ENCODE results near the gene TJP1. TPM values are rescaled to one million over a fixed set of nuclear protein-coding genes. Genes with fewer than 3 reads are reported as not detected.
"Not testable (repeated sequence)": the region's sequence is repeated elsewhere in the genome, so short reads cannot be mapped to it uniquely, and the experiment has no call there.

The TJP1 gene
- polyA plus RNA-seq, 12 donors = 35.9 to 121 (median 49.2) TPM

DNA sequence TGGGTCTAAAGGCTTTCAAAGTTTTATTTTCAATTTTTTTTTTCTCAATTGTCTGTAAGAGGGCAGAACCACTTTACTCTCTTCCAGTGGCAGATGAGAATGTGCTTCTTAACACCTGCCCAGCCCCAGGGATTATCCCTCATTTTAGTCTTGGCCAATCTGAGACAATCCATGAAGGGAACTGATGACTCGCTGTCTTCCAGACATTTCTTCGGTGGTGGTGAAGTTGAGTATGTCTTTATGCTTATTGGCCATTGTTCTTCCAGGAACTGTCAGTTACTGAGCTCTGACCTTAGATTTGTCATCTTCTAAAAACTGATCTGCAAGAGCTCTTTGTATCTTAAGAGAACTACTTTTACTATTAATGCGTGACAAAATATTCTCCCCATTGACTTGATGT lies 139.5 kb downstream of the TJP1 start:
- DNase-seq = no peak

DNA sequence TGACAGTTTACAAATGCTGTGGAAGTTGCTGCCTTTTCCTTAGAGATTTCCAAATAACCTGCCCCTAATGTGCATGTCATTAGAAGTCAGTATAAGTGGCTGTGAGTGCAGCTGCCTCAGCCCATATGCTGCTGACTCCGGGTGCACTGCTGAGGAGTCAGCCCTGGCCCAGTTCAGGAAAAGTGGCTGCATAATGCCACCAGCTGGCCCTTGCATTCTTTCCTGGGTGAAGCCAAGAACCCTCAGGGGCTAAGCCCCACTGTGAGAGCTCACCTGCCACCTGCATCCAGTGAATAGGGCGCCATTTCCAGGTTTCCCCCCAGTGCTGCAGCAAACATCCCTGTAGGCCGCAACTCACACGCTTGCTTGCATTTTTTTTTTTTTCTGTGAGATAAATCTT lies 139.9 kb downstream of the TJP1 start:
- no peak for DNase-seq

DNA sequence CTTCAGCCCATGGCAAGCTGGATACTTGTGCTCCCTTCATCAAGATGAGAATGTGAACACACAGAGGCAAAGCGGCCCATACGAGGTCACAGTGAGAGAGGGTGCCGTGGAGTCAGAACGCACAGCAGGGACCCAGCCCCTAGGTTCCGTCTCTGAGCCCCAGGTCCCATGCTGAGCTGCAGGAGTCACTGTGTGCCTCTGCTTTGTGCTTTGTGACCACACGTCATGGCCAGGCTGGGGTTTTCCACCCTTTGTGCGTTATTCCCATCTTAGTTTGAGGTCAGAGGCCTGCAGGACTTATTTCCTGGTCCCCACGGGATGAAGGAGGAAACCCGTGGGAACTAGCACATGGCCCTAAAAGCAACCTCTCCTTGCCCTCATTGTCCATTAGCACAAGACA lies 140.3 kb downstream of the TJP1 start:
- DNase-seq = no peak

DNA sequence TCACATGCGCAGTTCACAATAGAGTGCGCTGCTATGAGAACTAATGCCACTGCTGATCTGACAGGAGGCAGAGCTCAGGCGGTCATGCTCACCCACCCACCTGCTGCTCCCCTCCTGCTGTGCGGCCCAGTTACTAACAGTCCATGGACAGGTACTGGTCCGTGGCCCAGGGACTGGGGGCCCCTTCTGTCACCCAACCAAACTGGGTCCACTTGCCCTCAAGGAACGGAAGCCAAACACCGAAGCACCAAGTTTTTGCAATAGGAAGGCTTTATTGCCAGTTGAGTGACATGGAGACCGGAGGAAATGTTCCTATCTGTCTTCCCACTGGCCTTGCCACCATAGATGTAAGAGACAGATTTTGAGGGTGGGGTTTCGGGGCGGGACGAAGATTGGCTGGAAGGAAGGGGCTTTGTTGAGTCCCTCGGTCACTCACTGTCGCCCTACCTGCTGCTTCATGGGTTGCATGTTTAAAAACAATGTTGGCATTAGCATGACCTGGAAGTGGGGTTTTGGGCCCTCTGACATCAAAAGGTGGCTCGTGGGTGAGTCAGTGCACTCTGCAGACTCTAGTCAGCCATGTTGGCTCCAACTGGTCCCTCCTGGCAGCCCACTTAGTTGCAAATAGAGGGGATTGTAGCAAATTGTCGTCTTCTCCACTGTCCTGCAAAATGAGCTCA lies 141.0 kb downstream of the TJP1 start:
- DNase-seq = no peak

DNA sequence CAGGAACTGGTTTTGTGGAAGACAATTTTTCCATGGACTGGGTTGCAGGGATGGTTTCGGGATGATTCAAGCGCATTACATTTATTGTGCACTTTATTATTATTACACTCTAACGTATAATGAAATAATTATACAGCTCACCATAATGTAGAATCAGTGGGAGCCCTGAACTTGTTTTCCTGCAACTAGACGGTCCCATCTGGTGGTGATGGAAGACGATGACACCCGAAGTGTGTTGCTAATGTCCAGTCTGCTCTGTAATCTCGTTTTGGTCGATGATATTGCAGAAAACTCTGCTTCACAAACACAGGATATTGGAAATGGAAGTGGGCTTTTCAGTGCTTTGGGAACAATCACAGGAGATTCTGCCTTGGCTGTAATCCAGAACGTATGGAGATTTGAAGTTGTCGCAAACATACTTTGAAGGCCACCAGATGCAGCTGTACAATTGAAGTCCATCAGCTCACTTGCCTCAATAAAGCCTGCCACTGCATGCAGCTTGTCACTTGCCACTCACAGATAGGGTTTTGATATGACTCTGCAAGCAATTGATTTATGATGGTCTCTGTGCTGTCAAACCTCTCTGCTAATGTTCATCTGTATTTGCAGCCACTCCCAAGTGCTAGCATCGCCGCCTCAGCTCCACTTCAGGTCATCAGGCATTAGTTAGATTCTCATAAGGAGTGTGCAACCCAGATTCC lies 141.7 kb downstream of the TJP1 start:
- no peak for DNase-seq

DNA sequence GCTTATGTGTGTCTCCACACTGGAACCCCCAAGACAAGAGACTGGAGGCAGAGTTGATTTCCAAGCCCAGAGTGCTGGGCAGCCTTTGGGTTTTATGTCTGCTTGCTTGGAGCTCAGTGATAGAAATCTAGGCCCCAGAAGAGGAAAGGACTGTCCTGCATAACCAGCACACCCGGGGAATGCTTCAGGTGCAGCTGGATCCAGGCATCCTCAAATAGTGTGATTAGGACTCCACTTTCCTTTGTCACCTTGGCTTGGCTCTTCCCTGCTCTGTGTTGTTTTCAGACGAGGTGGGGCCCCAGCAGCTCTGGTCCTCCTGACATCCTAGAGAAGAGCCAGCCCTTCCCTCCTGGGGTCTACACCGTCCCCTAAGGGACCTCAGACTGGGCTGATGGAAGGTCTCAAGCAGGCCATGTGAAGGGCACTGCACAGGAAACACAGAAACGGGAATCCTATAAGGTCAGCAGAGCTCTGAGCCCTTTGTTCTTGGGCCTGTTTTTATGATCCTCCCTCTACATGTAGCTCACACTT lies 143.7 kb downstream of the TJP1 start:
- DNase-seq = no peak

DNA sequence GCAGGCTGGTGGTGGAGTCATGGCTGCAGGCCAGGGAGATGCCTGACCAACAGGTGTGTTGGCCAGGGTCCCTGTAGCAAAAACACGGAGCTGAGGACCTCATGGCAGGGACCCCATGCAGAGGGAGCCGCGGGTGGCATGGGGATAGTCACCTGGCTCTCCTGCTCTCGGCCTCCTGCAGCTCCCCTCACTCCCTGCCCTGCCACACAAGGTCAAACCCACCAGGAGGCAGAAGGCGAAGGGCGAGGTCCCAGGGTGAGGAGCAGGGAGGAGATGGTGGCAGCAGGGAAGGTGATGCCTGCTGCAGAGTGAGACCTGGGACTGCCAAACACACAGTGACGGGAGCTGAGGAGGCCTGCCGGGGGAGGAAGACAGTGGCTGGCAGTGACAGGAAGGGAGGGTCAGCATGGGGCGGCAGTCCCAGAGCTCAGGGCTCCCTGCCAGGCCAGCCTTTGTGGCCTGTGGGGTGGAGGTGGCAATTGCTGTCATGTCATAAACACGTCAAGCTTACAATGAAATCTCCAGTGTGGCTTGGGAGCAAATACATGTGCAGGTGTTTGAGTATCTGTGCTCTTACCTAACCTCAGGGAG lies 144.3 kb downstream of the TJP1 start:
- DNase-seq = no peak

DNA sequence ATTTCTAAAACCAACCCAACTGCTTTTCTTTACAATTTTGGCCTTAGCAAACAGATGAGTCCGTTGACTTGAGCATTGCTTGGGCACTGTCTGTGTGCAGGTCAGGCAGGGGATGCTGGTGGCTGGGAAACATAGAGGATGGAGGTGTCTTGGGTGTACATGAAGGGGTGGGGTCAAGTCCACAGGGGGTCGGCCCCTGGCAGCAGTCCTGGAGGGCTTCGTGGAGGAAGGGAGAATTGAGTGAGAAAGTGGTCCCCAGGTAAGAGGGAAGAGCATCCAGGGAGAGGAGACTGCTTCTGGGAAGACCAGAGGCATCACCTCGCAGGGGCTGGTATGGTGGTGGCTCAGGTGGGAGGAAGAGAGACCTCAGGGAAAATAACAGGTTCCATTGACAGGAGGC lies 144.8 kb downstream of the TJP1 start:
- DNase-seq = no peak

DNA sequence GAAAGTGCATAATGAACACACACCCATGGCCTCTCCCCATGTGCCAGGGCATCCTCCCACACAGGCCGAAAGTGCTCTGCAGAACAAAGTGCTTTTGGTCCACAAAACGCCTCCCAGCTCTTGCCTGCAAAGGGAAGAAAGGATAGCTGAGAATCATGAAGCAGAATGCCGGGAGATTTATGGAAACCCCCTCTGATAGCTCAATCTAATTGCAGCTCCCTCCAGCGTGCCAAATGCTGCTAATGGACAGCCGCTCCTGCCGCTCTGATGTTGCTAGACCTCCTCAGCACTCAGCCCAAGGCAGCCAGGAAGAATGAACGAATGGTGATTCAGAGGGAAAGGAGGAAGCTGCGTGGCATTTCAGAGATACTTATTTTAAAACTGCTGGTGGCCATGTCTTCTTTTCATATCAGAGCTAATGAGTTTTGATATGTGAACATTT lies 145.3 kb downstream of the TJP1 start:
- DNase-seq = no peak

DNA sequence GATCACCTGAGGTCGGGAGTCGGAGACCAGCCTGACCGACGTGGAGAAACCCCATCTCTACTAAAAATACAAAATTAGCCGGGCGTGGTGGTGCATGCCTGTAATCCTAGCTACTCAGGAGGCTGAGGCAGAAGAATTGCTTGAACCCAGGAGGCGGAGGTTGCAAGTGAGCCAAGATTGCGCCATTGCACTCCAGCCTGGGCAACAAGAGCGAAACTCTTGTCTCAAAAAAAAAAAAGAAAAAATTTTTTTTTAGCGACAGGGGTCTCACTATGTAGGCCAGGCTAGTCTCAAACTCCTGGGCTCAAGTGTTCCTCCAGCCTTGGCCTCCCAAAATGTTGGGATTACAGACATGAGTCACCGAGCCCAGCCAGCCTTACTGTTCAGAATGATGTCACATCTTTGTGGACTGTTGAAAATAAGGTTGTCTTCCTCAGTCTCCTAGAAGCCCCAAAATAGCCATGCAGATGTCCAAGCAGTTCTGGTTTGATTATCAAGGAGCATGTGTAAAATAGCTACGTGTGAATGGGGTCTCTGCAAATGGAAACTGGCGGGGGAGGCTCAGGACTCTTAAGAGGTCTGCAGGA lies 145.8 kb downstream of the TJP1 start:
- not testable (repeated sequence) for DNase-seq

DNA sequence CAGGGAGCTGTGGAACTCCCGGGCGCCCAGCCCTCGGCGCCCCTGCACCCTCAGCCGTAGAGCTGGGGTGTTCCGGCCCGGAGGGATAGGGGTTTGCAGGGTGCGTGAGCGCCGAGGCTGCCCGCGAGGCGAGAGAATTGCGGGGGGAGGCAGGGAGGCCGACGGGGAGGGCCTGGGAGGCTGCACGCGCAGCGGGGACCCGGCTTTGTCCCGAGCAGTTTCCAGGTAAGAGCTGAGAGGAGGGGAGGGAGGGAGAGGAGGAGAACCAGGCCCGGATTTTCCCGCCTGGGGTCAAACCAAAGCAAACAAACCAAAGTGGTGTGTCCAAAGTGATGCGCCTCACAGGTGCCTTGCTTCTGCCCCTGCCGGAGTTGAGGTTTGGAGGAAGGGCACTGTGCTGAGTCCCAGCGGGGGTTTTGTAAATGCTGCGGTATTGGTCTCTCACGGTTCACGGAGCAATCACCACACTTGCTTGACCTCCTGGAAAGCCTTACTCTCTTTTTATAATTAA lies 146.4 kb downstream of the TJP1 start:
- no peak for DNase-seq

DNA sequence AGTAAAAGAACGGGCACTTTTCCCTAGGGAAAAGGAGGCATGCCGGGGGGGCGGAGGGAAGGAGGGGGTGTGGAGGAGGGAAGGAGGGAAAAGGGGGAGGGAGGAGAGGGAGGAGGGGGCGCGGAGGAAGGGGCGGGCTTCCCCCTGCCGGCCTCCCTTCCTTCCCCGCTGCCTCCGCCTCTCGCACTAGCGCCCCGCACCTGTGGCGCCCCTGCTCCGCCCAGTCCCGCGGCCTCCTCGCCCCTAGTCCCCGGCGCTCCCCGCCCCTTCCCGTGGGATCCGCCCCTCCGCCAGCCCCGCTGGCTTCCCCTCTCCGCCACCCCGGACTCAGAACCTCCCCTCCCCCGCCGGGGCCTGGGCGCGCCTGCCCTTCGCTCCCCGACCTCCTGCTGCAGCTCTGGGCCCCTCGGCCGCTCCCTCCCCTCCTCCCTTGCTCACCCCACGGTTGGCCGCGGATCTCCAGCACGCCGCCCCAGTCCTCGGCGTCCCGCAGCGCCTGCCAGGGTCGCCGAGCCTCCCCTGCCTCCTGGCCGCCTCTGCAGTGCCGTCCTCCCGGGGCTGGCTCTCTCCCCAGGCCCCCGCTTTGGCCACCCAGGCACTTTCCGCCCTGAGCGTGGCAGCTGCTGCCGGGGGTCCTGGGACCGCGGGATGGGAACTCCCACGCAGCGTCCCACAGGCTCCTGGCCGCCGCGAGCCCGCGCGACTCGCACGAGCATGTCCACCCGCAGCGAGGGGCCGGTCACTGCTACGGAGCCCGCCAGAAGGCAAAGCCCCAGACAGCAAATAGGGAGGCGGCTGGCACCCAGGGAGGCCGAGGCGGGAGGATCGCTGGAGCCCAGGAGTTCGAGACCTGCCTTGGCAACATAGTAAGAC lies 147.4 kb downstream of the TJP1 start:
- no peak for DNase-seq

DNA sequence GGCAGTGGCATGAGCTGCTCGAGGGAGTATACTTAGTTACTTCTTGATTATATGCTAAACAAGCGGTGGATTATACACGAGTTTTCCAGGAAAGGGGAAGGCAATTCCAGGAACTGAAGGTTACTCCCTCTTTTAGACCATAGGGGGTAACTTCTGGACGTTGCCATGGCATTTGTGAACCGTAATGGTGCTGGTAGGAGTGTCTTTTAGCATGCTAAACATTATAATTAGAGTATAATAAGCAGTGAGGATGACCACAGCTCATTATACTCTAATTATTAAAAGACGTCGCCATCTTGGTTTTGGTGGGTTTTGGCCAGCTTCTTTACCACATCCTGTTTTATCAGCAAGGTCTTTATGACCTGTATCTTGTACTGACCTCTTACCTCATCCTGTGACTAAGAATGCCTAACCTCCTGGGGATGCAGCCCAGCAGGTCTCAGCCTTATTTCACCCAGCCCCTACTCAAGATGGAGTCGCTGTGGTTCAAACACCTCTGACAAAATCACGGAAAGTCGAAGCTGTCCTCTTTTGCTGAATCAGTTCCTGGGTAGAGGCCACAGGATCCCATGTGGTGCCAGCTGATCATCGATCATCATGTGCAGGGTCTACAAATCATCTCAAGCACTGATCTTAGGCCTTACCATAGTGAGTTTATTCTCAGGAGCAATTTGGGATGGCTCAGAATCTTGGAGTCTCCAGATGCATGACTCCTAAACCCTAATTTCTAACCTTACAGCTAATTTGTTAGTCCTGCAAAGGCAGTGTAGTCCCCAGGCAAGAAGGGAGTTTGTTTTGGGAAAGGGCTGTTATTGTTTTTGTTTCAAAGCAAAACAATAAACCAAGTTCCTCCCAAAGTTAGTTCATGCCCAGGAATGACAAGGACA lies 149.1 kb downstream of the TJP1 start:
- DNase-seq = no peak

DNA sequence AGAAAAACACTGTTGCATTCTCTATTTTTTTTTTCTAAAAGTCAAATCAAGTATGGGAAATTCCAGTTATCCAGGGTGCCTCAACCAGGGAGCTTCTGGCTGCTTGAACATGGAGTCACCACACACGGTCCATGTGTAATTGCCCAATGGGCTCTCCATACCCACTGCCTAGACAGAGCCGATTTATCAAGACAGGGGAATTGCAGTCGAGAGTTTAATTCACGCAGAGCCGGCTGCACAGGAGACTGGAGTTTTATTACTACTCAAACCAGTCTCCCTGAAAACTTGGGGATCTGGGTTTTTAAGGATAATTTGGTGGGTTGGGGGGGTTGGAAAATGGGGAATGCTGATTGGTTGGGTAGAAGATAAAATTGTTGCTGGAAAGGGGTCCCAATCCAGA lies 149.8 kb downstream of the TJP1 start:
- DNase-seq = no peak

DNA sequence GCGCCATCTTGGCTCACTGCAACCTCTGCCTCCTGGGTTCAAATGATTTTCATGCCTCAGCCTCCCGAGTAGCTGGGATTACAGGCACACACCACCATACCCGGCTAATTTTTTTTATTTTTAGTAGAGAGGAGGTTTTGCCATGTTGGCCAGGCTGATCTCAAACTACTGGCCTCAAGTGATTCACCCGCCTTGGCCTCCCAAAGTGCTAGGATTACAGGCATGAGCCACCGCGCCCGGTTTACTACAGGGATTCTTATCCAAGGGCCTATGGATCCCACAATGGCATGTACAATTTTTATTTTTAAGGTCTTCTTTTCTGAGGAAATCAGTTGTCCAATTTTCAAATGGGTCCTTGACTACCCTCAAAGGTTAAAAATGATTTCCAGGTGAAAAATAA lies 150.2 kb downstream of the TJP1 start:
- DNase-seq = not testable (repeated sequence)

DNA sequence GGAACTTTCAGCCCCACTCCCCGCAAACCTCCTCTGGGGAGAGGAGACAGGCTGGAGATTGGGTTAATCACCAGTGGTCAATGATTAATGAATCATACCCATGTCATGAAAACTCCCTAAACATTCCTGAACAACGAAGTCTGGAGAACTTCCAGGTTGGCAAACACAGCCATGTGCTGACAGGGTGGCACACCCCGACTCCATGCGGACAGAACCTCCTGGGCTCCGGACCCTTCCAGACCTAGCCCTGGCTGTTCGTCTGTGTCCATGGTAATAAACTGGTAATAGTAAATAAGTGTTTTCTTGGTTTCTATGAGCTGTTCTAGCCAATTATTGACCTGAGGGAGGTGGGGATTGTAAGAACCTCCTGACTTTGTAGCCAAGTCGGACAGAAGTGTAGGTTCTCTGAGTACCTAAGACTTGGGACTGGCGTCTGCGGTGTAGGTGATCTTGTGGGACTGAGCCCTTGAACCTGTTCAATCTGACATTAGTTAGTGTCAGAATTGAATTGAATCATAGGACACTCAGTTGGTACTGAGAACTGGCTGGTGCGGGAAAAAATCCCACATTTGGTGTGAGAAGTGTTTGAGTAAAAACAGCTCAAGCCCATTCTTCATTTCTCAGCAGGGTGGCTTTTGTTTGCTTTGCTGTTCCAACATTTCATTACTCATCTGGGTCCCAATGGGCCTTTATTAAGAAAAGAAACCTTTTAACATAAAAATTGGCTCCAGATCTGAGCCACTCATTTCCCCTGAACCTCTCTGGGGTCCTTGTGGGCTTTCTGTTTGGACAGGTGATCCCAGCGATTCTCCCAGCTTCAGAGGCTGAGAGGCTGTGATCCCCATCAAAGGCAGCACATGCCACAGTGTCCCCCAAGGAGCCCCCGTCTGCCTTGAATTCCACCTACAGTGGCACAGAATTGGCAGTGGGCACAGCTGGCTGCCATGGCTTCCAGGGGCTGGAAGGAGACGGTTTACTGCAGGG lies 151.0 kb downstream of the TJP1 start:
- no peak for DNase-seq

DNA sequence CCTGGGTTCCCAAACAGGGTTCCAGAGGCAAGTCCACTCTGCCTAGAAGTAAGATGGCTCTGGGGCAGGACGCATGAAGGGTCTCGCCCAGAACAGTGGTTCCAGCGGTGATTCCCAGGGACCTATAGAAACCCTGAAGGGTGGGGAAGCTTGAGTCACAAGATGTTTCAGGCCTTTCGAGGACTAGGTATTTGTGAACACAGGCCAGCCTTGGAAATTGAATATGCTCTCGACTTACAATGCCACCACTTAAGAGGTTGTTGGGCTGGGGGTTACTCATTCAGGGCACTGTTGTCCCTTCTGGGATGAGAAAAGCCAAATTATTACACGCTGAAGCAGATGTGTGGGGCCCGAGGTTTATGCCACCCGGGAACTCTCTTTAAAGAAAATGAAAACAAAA lies 152.0 kb downstream of the TJP1 start:
- no peak for DNase-seq

DNA sequence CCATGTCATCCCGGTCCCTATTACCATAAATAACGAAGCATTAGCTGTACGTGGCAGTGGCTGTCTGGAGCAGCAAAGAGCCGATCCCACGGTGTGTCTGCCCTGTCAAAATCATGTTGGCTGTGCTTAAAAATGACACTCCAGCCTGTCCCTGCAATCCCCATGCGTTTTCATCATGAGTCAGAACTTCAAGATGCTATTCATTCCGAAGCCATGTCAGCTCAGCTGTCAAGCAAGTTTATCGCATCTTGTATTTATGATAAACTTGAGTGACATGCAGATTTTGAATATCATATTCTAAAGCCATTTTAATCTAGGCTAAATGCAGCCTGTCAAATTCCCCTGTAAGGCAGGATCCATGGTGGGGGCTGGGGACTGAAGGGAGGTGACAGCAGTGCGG lies 152.4 kb downstream of the TJP1 start:
- no peak for DNase-seq

DNA sequence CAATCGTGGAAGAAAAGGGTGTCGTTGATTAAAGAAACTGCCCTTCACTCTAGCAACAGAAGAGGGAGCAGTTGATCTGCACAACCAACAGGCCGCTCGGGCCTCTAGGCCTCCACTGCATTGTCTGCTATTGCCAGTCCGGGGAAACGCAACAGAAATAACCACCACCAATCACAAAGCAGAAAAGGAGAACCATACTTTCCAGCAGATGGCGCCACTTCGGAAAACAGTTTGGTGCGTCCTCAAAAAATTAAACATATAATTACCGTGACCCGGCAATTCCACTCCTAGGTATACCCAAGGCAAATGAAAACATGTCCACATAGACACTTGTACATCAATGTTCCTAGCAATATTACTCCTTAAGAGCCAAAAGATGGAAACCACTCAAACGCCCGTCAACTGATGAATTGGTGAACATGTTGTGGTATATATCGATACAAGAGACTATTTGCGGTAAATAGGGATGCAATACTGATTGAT lies 154.1 kb downstream of the TJP1 start:
- peak; percentile 21 for DNase-seq

Measured in muscle of arm (tissue), 12 donors.